SJCRH30 (cell line): ENCODE results near the gene AP2B1. TPM values are rescaled to one million over a fixed set of nuclear protein-coding genes. Genes with fewer than 3 reads are reported as not detected.

Experiments used
- DNase-seq, 2 experiments: peaks; one replicate each; pipeline ENCODE4 v3.0.0-alpha.2; 2015 to 2020
- H3K27ac ChIP-seq: fragments of 250-450 bp; sonication (Bioruptor Pico); 2 replicates; pipeline ENCODE4 v1.5.1; 2020; ENCODE audit warnings: mild to moderate bottlenecking, moderate library complexity
- H3K27me3 ChIP-seq: fragments of 250-450 bp; sonication (Bioruptor Pico); 2 replicates; pipeline ENCODE4 v1.5.1; 2020; ENCODE audit warnings: mild to moderate bottlenecking, moderate library complexity
- H3K36me3 ChIP-seq: fragments of 250-450 bp; sonication (Bioruptor Pico); 2 replicates; pipeline ENCODE4 v1.5.1; 2020; ENCODE audit warnings: mild to moderate bottlenecking, moderate library complexity
- H3K4me1 ChIP-seq: fragments of 250-450 bp; sonication (Bioruptor Pico); 2 replicates; pipeline ENCODE4 v1.5.1; 2020; ENCODE audit warnings: mild to moderate bottlenecking, moderate library complexity
- H3K4me3 ChIP-seq: fragments of 250-450 bp; sonication (Bioruptor Pico); 2 replicates; pipeline ENCODE4 v1.5.1; 2020; ENCODE audit warnings: mild to moderate bottlenecking, moderate library complexity
- H3K9me3 ChIP-seq: fragments of 250-450 bp; sonication (Bioruptor Pico); replicated peaks from 2 replicates; pipeline ENCODE4 v1.5.1; 2020; ENCODE audit warnings: mild to moderate bottlenecking, moderate library complexity
- total RNA-seq: library from RNA; depleted of rRNA; stranded (reverse); fragments of >200 nt; shearing (Covaris generic); gene quantifications from 2 replicates; pipeline ENCODE4 v1.2.3, GENCODE V29; 2014

Gene AP2B1
- total RNA-seq, 1 experiment from 2014 or later, result 123 TPM

- Histone ChIP-seq H3K4me1 (peaks cover 10% of the 10 kb centered on the region; the same call in 1 of the 2 replicates), H3K36me3 (peaks cover 22% of the 10 kb centered on the region), H3K27ac (no peak overlapping the region), H3K27me3 (no peaks in the 10 kb centered on the region), H3K4me3 (no peak overlapping the region), H3K9me3 (no peaks in the 10 kb centered on the region)
- DNase-seq, result no peak
Measured at GRCh38 chr17:35710950-35711349, 123.8 kb downstream of the AP2B1 start.

- peaks cover 31% of the 10 kb centered on the region for H3K36me3 ChIP-seq
- no peak for DNase-seq
- no peaks in the 10 kb centered on the region for H3K9me3 ChIP-seq
- no peaks in the 10 kb centered on the region for H3K27me3 ChIP-seq
- H3K4me3 ChIP-seq, result no peak overlapping the region
- peaks cover 19% of the 10 kb centered on the region; the same call in 1 of the 2 replicates for H3K4me1 ChIP-seq
- no peak overlapping the region for H3K27ac ChIP-seq
Measured at GRCh38 chr17:35713069-35713728, 126.1 kb downstream of the AP2B1 start.

GRCh38 chr17:35714988-35715387, 127.9 kb downstream of the AP2B1 start:
- Histone ChIP-seq H3K27ac (no peak overlapping the region), H3K9me3 (no peaks in the 10 kb centered on the region), H3K27me3 (no peaks in the 10 kb centered on the region), H3K4me3 (no peak overlapping the region), H3K36me3 (peaks cover 31% of the 10 kb centered on the region), H3K4me1 (peaks cover 19% of the 10 kb centered on the region; the same call in 1 of the 2 replicates)
- no peak for DNase-seq

GRCh38 chr17:35715416-35715815, 128.3 kb downstream of the AP2B1 start:
- Histone ChIP-seq H3K27ac (no peak overlapping the region), H3K36me3 (peaks cover 27% of the 10 kb centered on the region), H3K4me3 (no peak overlapping the region), H3K9me3 (no peaks in the 10 kb centered on the region), H3K27me3 (no peaks in the 10 kb centered on the region), H3K4me1 (peaks cover 19% of the 10 kb centered on the region; the same call in 1 of the 2 replicates)
- no peak for DNase-seq

GRCh38 chr17:35716173-35716572, 129.1 kb downstream of the AP2B1 start:
- no peak for DNase-seq
- peaks cover 25% of the 10 kb centered on the region for H3K36me3 ChIP-seq
- H3K4me1 ChIP-seq, result peaks cover 19% of the 10 kb centered on the region; the same call in 1 of the 2 replicates
- no peak overlapping the region for H3K27ac ChIP-seq
- H3K4me3 ChIP-seq, result no peak overlapping the region
- no peaks in the 10 kb centered on the region for H3K9me3 ChIP-seq
- no peaks in the 10 kb centered on the region for H3K27me3 ChIP-seq

- no peaks in the 10 kb centered on the region for H3K9me3 ChIP-seq
- H3K4me1 ChIP-seq, result peaks cover 19% of the 10 kb centered on the region; the same call in 1 of the 2 replicates
- no peak for DNase-seq
- H3K27me3 ChIP-seq, result no peaks in the 10 kb centered on the region
- peak overlapping the region; percentile 6; the same call in 1 of the 2 replicates for H3K27ac ChIP-seq
- H3K36me3 ChIP-seq, result peaks cover 22% of the 10 kb centered on the region
- H3K4me3 ChIP-seq, result no peak overlapping the region
Measured at GRCh38 chr17:35716897-35717465, 129.9 kb downstream of the AP2B1 start.

GRCh38 chr17:35717475-35717874, 130.4 kb downstream of the AP2B1 start:
- Histone ChIP-seq H3K27me3 (no peaks in the 10 kb centered on the region), H3K4me1 (peaks cover 19% of the 10 kb centered on the region; the same call in 1 of the 2 replicates), H3K27ac (peak overlapping the region; percentile 6; the same call in 1 of the 2 replicates), H3K9me3 (no peaks in the 10 kb centered on the region), H3K4me3 (no peak overlapping the region), H3K36me3 (peaks cover 25% of the 10 kb centered on the region)
- no peak for DNase-seq

GRCh38 chr17:35723735-35724134, 136.6 kb downstream of the AP2B1 start:
- no peak overlapping the region for H3K4me3 ChIP-seq
- H3K4me1 ChIP-seq, result peaks cover 25% of the 10 kb centered on the region
- H3K27ac ChIP-seq, result no peak overlapping the region
- no peaks in the 10 kb centered on the region for H3K9me3 ChIP-seq
- no peaks in the 10 kb centered on the region for H3K27me3 ChIP-seq
- DNase-seq, result no peak
- H3K36me3 ChIP-seq, result peaks cover 36% of the 10 kb centered on the region

GRCh38 chr17:35725058-35725457, 137.9 kb downstream of the AP2B1 start:
- H3K4me3 ChIP-seq, result no peak overlapping the region
- no peak for DNase-seq
- no peak overlapping the region for H3K27ac ChIP-seq
- H3K4me1 ChIP-seq, result peaks cover 25% of the 10 kb centered on the region
- H3K27me3 ChIP-seq, result no peaks in the 10 kb centered on the region
- H3K9me3 ChIP-seq, result no peaks in the 10 kb centered on the region
- H3K36me3 ChIP-seq, result peaks cover 30% of the 10 kb centered on the region

- H3K27ac ChIP-seq, result no peak overlapping the region
- H3K27me3 ChIP-seq, result no peaks in the 10 kb centered on the region
- no peaks in the 10 kb centered on the region for H3K9me3 ChIP-seq
- H3K4me3 ChIP-seq, result no peak overlapping the region
- H3K4me1 ChIP-seq, result peaks cover 25% of the 10 kb centered on the region
- DNase-seq, result no peak
- H3K36me3 ChIP-seq, result peaks cover 28% of the 10 kb centered on the region
Measured at GRCh38 chr17:35725802-35726126, 138.6 kb downstream of the AP2B1 start.

- no peaks in the 10 kb centered on the region for H3K9me3 ChIP-seq
- H3K27me3 ChIP-seq, result no peaks in the 10 kb centered on the region
- H3K4me1 ChIP-seq, result peaks cover 31% of the 10 kb centered on the region
- H3K36me3 ChIP-seq, result peaks cover 26% of the 10 kb centered on the region
- DNase-seq, result peak; percentile 96 to 97
- no peak overlapping the region for H3K4me3 ChIP-seq
- H3K27ac ChIP-seq, result peak overlapping the region; percentile 7; the same call in 1 of the 2 replicates
Measured at GRCh38 chr17:35726127-35726952, 139.2 kb downstream of the AP2B1 start.

- no peaks in the 10 kb centered on the region for H3K9me3 ChIP-seq
- peak overlapping the region; percentile 7; the same call in 1 of the 2 replicates for H3K27ac ChIP-seq
- H3K36me3 ChIP-seq, result peaks cover 26% of the 10 kb centered on the region
- no peak for DNase-seq
- no peak overlapping the region for H3K4me3 ChIP-seq
- peaks cover 31% of the 10 kb centered on the region for H3K4me1 ChIP-seq
- no peaks in the 10 kb centered on the region for H3K27me3 ChIP-seq
Measured at GRCh38 chr17:35726953-35727460, 139.9 kb downstream of the AP2B1 start.

GRCh38 chr17:35727635-35728034, 140.5 kb downstream of the AP2B1 start:
- DNase-seq, result no peak
- H3K36me3 ChIP-seq, result peaks cover 19% of the 10 kb centered on the region
- no peak overlapping the region; the same call in 1 of the 2 replicates for H3K27ac ChIP-seq
- no peaks in the 10 kb centered on the region for H3K9me3 ChIP-seq
- no peak overlapping the region for H3K4me3 ChIP-seq
- peaks cover 31% of the 10 kb centered on the region for H3K4me1 ChIP-seq
- no peaks in the 10 kb centered on the region for H3K27me3 ChIP-seq

GRCh38 chr17:35728551-35728950, 141.4 kb downstream of the AP2B1 start:
- peaks cover 14% of the 10 kb centered on the region for H3K36me3 ChIP-seq
- H3K27ac ChIP-seq, result no peak overlapping the region
- H3K27me3 ChIP-seq, result no peaks in the 10 kb centered on the region
- no peak for DNase-seq
- H3K9me3 ChIP-seq, result no peaks in the 10 kb centered on the region
- H3K4me1 ChIP-seq, result peaks cover 31% of the 10 kb centered on the region
- no peak overlapping the region for H3K4me3 ChIP-seq

GRCh38 chr17:35729405-35729833, 142.3 kb downstream of the AP2B1 start:
- Histone ChIP-seq H3K27ac (no peak overlapping the region), H3K9me3 (no peaks in the 10 kb centered on the region), H3K27me3 (no peaks in the 10 kb centered on the region), H3K4me1 (peaks cover 31% of the 10 kb centered on the region), H3K36me3 (peaks cover 5% of the 10 kb centered on the region; the same call in 1 of the 2 replicates), H3K4me3 (no peak overlapping the region)
- DNase-seq, result no peak
